B cell (primary cell): ENCODE data around the gene YOD1. TPM values are rescaled to one million over a fixed set of nuclear protein-coding genes. Genes with fewer than 3 reads are reported as not detected.

Experiments used
- ATAC-seq: fragments of 200-7000 bp; cut with Tn5 transposase; one replicate; pipeline ENCODE4 v1.10.0; 2021; ENCODE audit warnings: low read depth, mild to moderate bottlenecking, moderate number of reproducible peaks, moderate library complexity
- CTCF ChIA-PET: fragments of 350-600 bp; sonication (Branson Sonifier 250); formaldehyde crosslinking; loops from one replicate; lab custom pipeline; 2021; ENCODE audit warnings: antibody characterized with exemption, inconsistent platforms; lab: Charles Lee
- POLR2A ChIA-PET: fragments of 350-600 bp; sonication (Branson Sonifier 250); formaldehyde crosslinking; loops from one replicate; lab custom pipeline; 2021; ENCODE audit warnings: antibody characterized with exemption; lab: Charles Lee
- DNase-seq: peaks from one replicate; pipeline ENCODE4 v3.0.0; 2013
- H2AFZ ChIP-seq: 2 replicates; pipeline ENCODE4 v1.6.1; 2012; ENCODE audit warnings: mild to moderate bottlenecking, low read depth, low read length; ENCODE audit not compliant: insufficient read depth, poor library complexity, severe bottlenecking
- H3K27ac ChIP-seq, 2 donors: 1 replicate in 1 of 2; 2 replicates in 1 of 2; pipeline ENCODE4 v1.5.1; 2012 to 2013; ENCODE audit warnings: low read length in 2 of 2, mild to moderate bottlenecking in 2 of 2, moderate library complexity in 1 of 2
- H3K27me3 ChIP-seq, 4 experiments: fragments of 200-600 bp in 1 of 4; sonication (generic) in 1 of 4; replicated peaks in 1 of 4; 1 replicate in 2 of 4; 2 replicates in 2 of 4; pipeline versions ENCODE4 v1.6.1 to v1.7.0; 2013 to 2016; ENCODE audit warnings: low read length in 3 of 4, mild to moderate bottlenecking in 2 of 4, mixed read lengths in 1 of 4, moderate library complexity in 1 of 4; ENCODE audit not compliant: insufficient read depth in 4 of 4, control insufficient read depth in 3 of 4; ENCODE audit errors: control extremely low read depth in 1 of 4
- H3K36me3 ChIP-seq, 2 experiments: replicated peaks in 1 of 2; 1 replicate in 1 of 2; 2 replicates in 1 of 2; pipeline versions ENCODE4 v1.6.1 to v1.7.1; 2013; ENCODE audit warnings: low read length in 1 of 2; ENCODE audit not compliant: insufficient read depth in 2 of 2, control insufficient read depth in 1 of 2; ENCODE audit errors: control extremely low read depth in 1 of 2, extremely low read depth in 1 of 2
- H3K4me1 ChIP-seq, 2 donors: fragments of 200-600 bp in 1 of 2; sonication (generic) in 1 of 2; 1 replicate in 1 of 2; 2 replicates in 1 of 2; pipeline versions ENCODE4 v1.5.1 to v1.6.1; 2013 to 2017; ENCODE audit warnings: low read length in 2 of 2; ENCODE audit not compliant: control insufficient read depth in 2 of 2, insufficient read depth in 2 of 2
- H3K4me2 ChIP-seq: replicated peaks from 2 replicates; pipeline ENCODE3; 2012; ENCODE audit warnings: mild to moderate bottlenecking, low read depth, low read length; ENCODE audit not compliant: poor library complexity, severe bottlenecking
- H3K4me3 ChIP-seq, 5 experiments: fragments of 200-600 bp in 1 of 5; sonication (generic) in 1 of 5; 1 replicate in 3 of 5; 2 replicates in 2 of 5; pipeline versions ENCODE4 v1.5.1 to v1.7.0; 2011 to 2016; ENCODE audit warnings: low read length in 4 of 5, mild to moderate bottlenecking in 4 of 5, low read depth in 2 of 5, control low read depth in 1 of 5, moderate library complexity in 1 of 5; ENCODE audit not compliant: insufficient read depth in 1 of 5; ENCODE audit errors: control extremely low read depth in 1 of 5, extremely low read depth in 1 of 5
- H3K79me2 ChIP-seq: fragments of 200-600 bp; sonication (generic); one replicate; pipeline ENCODE4 v1.6.0; 2016; ENCODE audit warnings: low read length; ENCODE audit not compliant: control insufficient read depth, insufficient read depth
- H3K9ac ChIP-seq: fragments of 200-600 bp; sonication (generic); 2 replicates; pipeline ENCODE4 v1.6.1; 2017; ENCODE audit warnings: mild to moderate bottlenecking, low read length, moderate library complexity
- H3K9me3 ChIP-seq, 3 donors: one replicate each; pipeline versions ENCODE4 v1.6.1 to v1.7.1; 2013; ENCODE audit warnings: low read length in 2 of 3; ENCODE audit not compliant: control insufficient read depth in 2 of 3, insufficient read depth in 1 of 3; ENCODE audit errors: control extremely low read depth in 1 of 3
- H4K20me1 ChIP-seq: 2 replicates; pipeline ENCODE4 v1.6.0; 2012; ENCODE audit warnings: mild to moderate bottlenecking, low read length; ENCODE audit not compliant: insufficient read depth, control insufficient read depth, poor library complexity, severe bottlenecking
- H3K27ac Mint-ChIP-seq: one replicate; pipeline ENCODE4 v1.8.0; 2021; ENCODE audit warnings: mixed read lengths
- H3K27me3 Mint-ChIP-seq: one replicate; pipeline ENCODE4 v1.8.0; 2021; ENCODE audit warnings: mixed read lengths
- H3K4me1 Mint-ChIP-seq: one replicate; pipeline ENCODE4 v1.8.0; 2021; ENCODE audit warnings: mixed read lengths
- H3K4me3 Mint-ChIP-seq: one replicate; pipeline ENCODE4 v1.8.0; 2021; ENCODE audit warnings: mixed read lengths
- H3K9me3 Mint-ChIP-seq: one replicate; pipeline ENCODE4 v1.8.0; 2022; ENCODE audit warnings: mixed read lengths; ENCODE audit not compliant: insufficient read depth
- EZH2 ChIP-seq: IDR thresholded peaks from 2 replicates; pipeline ENCODE4 v1.6.1; 2012; ENCODE audit warnings: borderline replicate concordance, low read depth, mild to moderate bottlenecking, moderate library complexity, low read length; ENCODE audit not compliant: insufficient read depth, poor library complexity, severe bottlenecking
- WGBS: methylation state at CpG from one replicate; pipeline ENCODE4 v1.1.5; 2013; ENCODE audit warnings: missing lambda C conversion rate; ENCODE audit not compliant: insufficient coverage; 5-methylcytosine and 5-hydroxymethylcytosine counted together
- intact Hi-C: fragments of 100-400 bp; cut with micrococcal nuclease; formaldehyde crosslinking; loops from one replicate; pipeline ENCODE4 v1.10.0; 2022
- polyA plus RNA-seq: library from polyadenylated mRNA; depleted of rRNA; stranded (reverse); fragments of >200 nt; gene quantifications from 2 replicates; pipeline ENCODE4 v1.2.3, GENCODE V29; 2012
- total RNA-seq, 2 donors: library from RNA; stranded (reverse); fragments of 120-200 nt in 1 of 2; gene quantifications; 1 replicate in 1 of 2; 2 replicates in 1 of 2; pipeline versions ENCODE4 v1.2.3 to v1.2.4, GENCODE V29; 2013 to 2022
- TF ChIP-seq, protein P1 (sequence below): fragments of 200-600 bp; IDR thresholded peaks from one replicate; pipeline ENCODE4 v1.8.0; 2022; ENCODE audit warnings: antibody characterized with exemption, mild to moderate bottlenecking

The YOD1 gene
- total and polyA plus RNA-seq, 2 donors (not counting 1 experiment from before 2014, with no cell fraction given), result 2.3 to 9.4 TPM

DNA sequence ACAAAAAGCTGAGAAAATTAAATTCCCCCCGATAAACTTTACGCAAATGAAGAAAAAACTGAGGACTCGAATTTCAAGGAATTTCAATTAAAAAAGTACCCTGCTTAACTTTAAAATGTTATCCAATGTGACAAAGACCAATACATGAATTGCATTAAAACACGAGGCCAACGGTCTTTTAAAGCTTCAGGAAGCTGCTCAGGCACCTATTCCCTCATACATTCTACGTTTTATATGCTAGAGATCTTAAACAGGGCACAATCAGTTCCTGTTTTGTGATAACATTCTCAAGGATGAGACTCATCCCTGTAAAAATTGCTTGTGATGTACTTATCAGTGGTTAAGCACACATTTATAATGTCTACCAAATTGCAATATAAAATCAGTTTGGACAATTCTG is 3.0 kb downstream of the YOD1 start:
- H2AFZ ChIP-seq, result no peak overlapping the region
- CTCF ChIA-PET, result interaction anchor here (0.7 to 4.9 kb wide), 10 partner anchors 12 to 452 kb away, joined by 3 to 76 read pairs (median 6); partner anchors contain the start of genes C1orf116 and DYRK3
- Mint-ChIP-seq H3K27ac (no peak overlapping the region), H3K9me3 (no peaks in the 10 kb centered on the region), H3K4me1 (peaks cover 50% of the 10 kb centered on the region), H3K27me3 (no peaks in the 10 kb centered on the region), H3K4me3 (no peak overlapping the region)
- no peak overlapping the region for H3K4me2 ChIP-seq
- H4K20me1 ChIP-seq, result peaks cover 6% of the 10 kb centered on the region
- TF ChIP-seq EZH2, result no peak
- TF ChIP-seq, protein P1, sequence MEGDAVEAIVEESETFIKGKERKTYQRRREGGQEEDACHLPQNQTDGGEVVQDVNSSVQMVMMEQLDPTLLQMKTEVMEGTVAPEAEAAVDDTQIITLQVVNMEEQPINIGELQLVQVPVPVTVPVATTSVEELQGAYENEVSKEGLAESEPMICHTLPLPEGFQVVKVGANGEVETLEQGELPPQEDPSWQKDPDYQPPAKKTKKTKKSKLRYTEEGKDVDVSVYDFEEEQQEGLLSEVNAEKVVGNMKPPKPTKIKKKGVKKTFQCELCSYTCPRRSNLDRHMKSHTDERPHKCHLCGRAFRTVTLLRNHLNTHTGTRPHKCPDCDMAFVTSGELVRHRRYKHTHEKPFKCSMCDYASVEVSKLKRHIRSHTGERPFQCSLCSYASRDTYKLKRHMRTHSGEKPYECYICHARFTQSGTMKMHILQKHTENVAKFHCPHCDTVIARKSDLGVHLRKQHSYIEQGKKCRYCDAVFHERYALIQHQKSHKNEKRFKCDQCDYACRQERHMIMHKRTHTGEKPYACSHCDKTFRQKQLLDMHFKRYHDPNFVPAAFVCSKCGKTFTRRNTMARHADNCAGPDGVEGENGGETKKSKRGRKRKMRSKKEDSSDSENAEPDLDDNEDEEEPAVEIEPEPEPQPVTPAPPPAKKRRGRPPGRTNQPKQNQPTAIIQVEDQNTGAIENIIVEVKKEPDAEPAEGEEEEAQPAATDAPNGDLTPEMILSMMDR, result no peak
- no peak overlapping the region for H3K4me3 ChIP-seq
- H3K9me3 ChIP-seq, result no peaks in the 10 kb centered on the region
- WGBS, result 96% methylated on average over 4 of the region's 6 CpGs
- no peak overlapping the region for H3K27ac ChIP-seq
- H3K4me1 ChIP-seq, result peaks cover 16 to 20% of the 10 kb centered on the region in 2 donors
- H3K9ac ChIP-seq, result no peak overlapping the region
- DNase-seq (no peak), ATAC-seq (no peak)
- POLR2A ChIA-PET, result no interaction called here
- peaks cover 10 to 22% of the 10 kb centered on the region in 2 experiments for H3K36me3 ChIP-seq
- intact Hi-C loops, result no loop called here
- peaks cover 59% of the 10 kb centered on the region for H3K79me2 ChIP-seq
- no peaks in the 10 kb centered on the region for H3K27me3 ChIP-seq

- WGBS, result no CpG with 5 or more reads among the region's 1 CpG
- peaks cover 10 to 22% of the 10 kb centered on the region in 2 experiments for H3K36me3 ChIP-seq
Measured at GRCh38 chr1:207047505-207047904, 3.5 kb downstream of the YOD1 start.

More at GRCh38 chr1:207047505-207047904, 3.5 kb downstream of the YOD1 start:
- ChIA-PET CTCF (interaction anchor here (0.7 to 4.9 kb wide), 9 partner anchors 12 to 452 kb away, joined by 3 to 76 read pairs (median 7); partner anchors contain the start of genes C1orf116 and DYRK3), POLR2A (no interaction called here)
- Histone ChIP-seq H3K9ac (no peak overlapping the region), H3K79me2 (peaks cover 58% of the 10 kb centered on the region), H3K9me3 (no peaks in the 10 kb centered on the region), H3K4me1 (peaks cover 14 to 19% of the 10 kb centered on the region in 2 donors), H2AFZ (no peak overlapping the region), H3K27ac (no peak overlapping the region), H4K20me1 (peaks cover 6% of the 10 kb centered on the region), H3K27me3 (no peaks in the 10 kb centered on the region), H3K4me2 (no peak overlapping the region), H3K4me3 (no peak overlapping the region)
- ATAC-seq (no peak), DNase-seq (no peak)
- H3K4me3 Mint-ChIP-seq, result no peak overlapping the region
- H3K4me1 Mint-ChIP-seq, result peaks cover 45% of the 10 kb centered on the region
- no peaks in the 10 kb centered on the region for H3K9me3 Mint-ChIP-seq
- intact Hi-C loops, result no loop called here
- no peaks in the 10 kb centered on the region for H3K27me3 Mint-ChIP-seq
- no peak for TF ChIP-seq EZH2
- TF ChIP-seq, protein P1, result no peak
- no peak overlapping the region for H3K27ac Mint-ChIP-seq
